Small intestine (tissue), 7 donors: ENCODE measurements around the gene LIM2. TPM values are rescaled to one million over a fixed set of nuclear protein-coding genes. Genes with fewer than 3 reads are reported as not detected.

ENCODE experiments used
- DNase-seq, 2 donors: peaks; one replicate each; pipeline versions ENCODE4 v3.0.0 to v3.0.0-alpha.2; 2013
- FAIRE-seq: peaks from 2 replicates; lab custom pipeline; 2012; peaks lifted over from hg19 to GRCh38; lab: Jason Lieb, UNC
- H3K27ac ChIP-seq, 3 donors: one replicate each; pipeline ENCODE4 v1.5.1; 2013; ENCODE audit warnings: low read length in 2 of 3, mild to moderate bottlenecking in 2 of 3, control low read depth in 1 of 3, inconsistent platforms in 1 of 3, low read depth in 1 of 3, moderate library complexity in 1 of 3
- H3K27me3 ChIP-seq, 3 donors: one replicate each; pipeline ENCODE4 v1.6.1; 2013; ENCODE audit warnings: low read length in 3 of 3, inconsistent platforms in 1 of 3; ENCODE audit not compliant: control insufficient read depth in 3 of 3, insufficient read depth in 3 of 3
- H3K36me3 ChIP-seq, 3 donors: one replicate each; pipeline ENCODE4 v1.6.1; 2013; ENCODE audit warnings: low read length in 3 of 3, inconsistent platforms in 1 of 3, low read depth in 1 of 3, mild to moderate bottlenecking in 1 of 3, moderate library complexity in 1 of 3; ENCODE audit not compliant: control insufficient read depth in 3 of 3, insufficient read depth in 2 of 3
- H3K4me1 ChIP-seq, 3 donors: one replicate each; pipeline ENCODE4 v1.6.1; 2013; ENCODE audit warnings: low read length in 2 of 3, inconsistent platforms in 1 of 3, low read depth in 1 of 3, mild to moderate bottlenecking in 1 of 3, moderate library complexity in 1 of 3; ENCODE audit not compliant: control insufficient read depth in 3 of 3, insufficient read depth in 2 of 3
- H3K4me3 ChIP-seq, 3 donors: one replicate each; pipeline ENCODE4 v1.5.1; 2013; ENCODE audit warnings: low read length in 3 of 3, control low read depth in 1 of 3, inconsistent platforms in 1 of 3, low read depth in 1 of 3, mild to moderate bottlenecking in 1 of 3, moderate library complexity in 1 of 3
- H3K9me3 ChIP-seq, 2 donors: one replicate each; pipeline ENCODE4 v1.6.1; 2013; ENCODE audit warnings: low read depth in 1 of 2, low read length in 1 of 2; ENCODE audit not compliant: control insufficient read depth in 2 of 2, insufficient read depth in 1 of 2
- WGBS, 3 donors: extraction: QIAGEN DNeasy Blood & Tissue Kit; methylation state at CpG; one replicate each; pipeline ENCODE4 v1.1.7; 2013; 5-methylcytosine and 5-hydroxymethylcytosine counted together
- polyA plus RNA-seq, 4 donors: library from polyadenylated mRNA; stranded (reverse) in 3 of 4; unstranded in 1 of 4; fragments of 200-250 nt in 3 of 4; fragments of 120-200 nt in 1 of 4; gene quantifications; one replicate each; pipeline versions ENCODE4 v1.2.1 to v1.2.3, GENCODE V29; 2013
- donor health status: healthy with polysubstance abuse.
- donor health status: control.
- donor health status: control.
- donor health status: Bipolar disorder and iron deficiency.
- donor health status: healthy.

LIM2 gene
- polyA plus RNA-seq, 4 donors, result 0.04 TPM; not detected in 3

DNA sequence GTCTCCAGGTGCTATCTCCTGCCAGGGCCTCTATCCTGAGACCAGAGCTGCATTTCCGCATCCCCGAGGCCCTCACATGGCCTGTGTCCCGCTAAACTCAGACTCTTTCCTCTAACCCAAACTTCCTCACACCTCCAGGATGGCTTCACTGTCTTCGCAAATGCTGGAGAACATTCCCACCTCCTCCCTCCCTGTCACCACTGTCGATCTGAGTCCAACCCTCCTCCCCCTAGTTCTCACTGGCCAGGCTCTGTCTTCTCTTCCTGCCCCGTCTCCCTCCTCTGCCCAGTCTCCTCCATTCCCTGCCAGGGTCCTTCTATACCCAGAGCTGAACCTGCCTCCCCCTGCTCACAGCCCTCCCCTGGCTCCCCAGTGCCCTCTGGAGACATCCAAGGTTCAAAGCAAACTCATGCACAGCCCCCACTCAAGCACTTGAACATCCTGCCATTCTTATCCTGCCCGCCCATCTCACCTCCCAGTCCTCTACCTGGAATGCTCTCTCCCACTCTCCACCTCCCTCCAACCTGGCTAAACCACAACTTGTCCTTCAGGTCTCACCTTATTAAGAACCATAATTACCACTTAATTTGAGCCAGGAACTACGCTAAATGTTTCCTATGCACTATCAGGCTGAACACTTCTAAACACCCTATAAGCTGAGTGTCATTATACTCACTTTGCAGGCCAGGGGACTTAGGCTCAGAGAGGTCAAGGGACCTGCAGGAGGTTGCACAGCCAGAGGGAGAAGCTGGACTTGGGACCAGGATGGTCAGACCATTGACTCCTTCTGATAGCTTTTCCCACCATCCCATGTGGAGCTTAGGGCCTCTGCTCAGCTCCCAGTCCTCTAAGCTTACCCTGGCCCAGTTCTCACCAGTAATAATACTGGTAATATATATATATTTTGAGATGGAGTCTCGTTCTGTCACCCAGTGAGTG lies 44.9 kb downstream of the LIM2 start:
- FAIRE-seq (no peak), DNase-seq (no peak)
- Histone ChIP-seq H3K4me1 (peaks cover 0 to 6% (median 5%) of the 10 kb centered on the region in 3 donors), H3K4me3 (no peak overlapping the region), H3K27me3 (peaks cover 0 to 3% (median 0%) of the 10 kb centered on the region in 3 donors), H3K27ac (no peak overlapping the region), H3K9me3 (no peaks in the 10 kb centered on the region), H3K36me3 (peaks cover 0 to 36% (median 0%) of the 10 kb centered on the region in 3 donors)
- 47 to 56% (median 51%) methylated on average over 9 of the region's 9 CpGs for WGBS, 3 donors

DNA sequence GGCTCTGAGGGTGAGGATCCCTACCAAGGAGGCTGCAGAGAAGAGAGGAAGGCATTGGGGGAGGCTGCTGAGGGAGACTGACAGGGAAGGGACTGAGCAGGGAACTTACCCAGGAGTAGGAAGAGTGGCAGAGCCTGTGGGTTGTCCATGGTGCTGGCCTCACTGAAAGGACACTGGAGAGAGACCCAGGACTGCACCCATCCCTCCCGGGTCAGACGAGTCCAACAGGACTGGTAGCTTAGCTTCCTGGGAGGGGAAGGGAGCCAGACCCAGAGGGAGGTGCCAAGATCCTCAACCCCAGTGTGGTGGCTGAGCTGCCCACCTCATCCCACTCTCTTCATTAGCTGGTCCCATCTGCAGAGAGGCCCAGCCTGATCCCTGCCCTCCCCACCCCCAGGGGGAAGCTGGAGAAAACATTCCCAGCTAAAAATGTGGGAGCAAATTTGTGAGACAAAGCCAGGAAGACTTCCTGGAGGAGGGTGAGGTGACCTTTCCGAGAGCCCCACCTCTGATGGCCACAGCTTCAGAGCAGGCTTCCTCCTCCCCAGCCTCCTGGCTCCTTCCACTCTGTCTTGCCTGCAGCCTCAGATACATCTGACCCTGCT lies 45.7 kb downstream of the LIM2 start, which contains the start of gene VSIG10L:
Gene VSIG10L (minus strand): TSS at position 164 of the 605 bp plus-strand sequence. CDS start 15 bp downstream, at position 149.
- DNase-seq (no peak), FAIRE-seq (no peak)
- 37 to 45% (median 38%) methylated on average over 3 of the region's 3 CpGs for WGBS, 3 donors
- peaks cover 0 to 6% (median 5%) of the 10 kb centered on the region in 3 donors for H3K4me1 ChIP-seq
- H3K4me3 ChIP-seq, result no peak within 1 kb of the TSS
- H3K9me3 ChIP-seq, result no peaks in the 10 kb centered on the region
- peaks cover 0 to 29% (median 0%) of the 10 kb centered on the region in 3 donors for H3K36me3 ChIP-seq
- H3K27me3 ChIP-seq, result peaks cover 0 to 3% (median 0%) of the 10 kb centered on the region in 3 donors
- H3K27ac ChIP-seq, result no peak within 1 kb of the TSS

DNA sequence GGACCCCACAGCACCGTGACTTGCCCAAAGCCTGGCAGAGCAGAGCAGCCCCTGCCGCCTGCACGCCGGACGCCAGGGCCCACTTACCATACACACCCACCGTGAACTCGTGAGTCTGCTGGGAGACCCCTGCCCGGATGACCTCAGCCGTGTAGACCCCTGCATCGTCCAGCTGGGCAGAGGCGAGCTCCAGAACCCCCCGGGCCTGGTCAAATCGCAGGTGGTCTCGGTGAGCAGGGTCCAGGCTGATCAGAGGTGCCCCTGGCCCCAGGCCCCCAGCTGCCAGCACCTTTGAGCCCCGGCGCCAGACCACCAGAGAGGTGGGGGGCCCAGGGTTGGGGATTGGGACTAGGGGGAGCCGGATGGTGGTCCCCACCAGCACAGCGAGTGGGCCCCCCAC lies 46.7 kb downstream of the LIM2 start:
- H3K9me3 ChIP-seq, result no peaks in the 10 kb centered on the region
- DNase-seq, result no peak
- H3K27ac ChIP-seq, result no peak overlapping the region
- H3K4me1 ChIP-seq, result peaks cover 0 to 6% (median 5%) of the 10 kb centered on the region in 3 donors
- 89 to 94% (median 93%) methylated on average over 18 of the region's 18 CpGs for WGBS, 3 donors
- no peak overlapping the region for H3K4me3 ChIP-seq
- FAIRE-seq, result no peak
- peaks cover 0 to 3% (median 0%) of the 10 kb centered on the region in 3 donors for H3K27me3 ChIP-seq
- peaks cover 0 to 20% (median 0%) of the 10 kb centered on the region in 3 donors for H3K36me3 ChIP-seq

DNA sequence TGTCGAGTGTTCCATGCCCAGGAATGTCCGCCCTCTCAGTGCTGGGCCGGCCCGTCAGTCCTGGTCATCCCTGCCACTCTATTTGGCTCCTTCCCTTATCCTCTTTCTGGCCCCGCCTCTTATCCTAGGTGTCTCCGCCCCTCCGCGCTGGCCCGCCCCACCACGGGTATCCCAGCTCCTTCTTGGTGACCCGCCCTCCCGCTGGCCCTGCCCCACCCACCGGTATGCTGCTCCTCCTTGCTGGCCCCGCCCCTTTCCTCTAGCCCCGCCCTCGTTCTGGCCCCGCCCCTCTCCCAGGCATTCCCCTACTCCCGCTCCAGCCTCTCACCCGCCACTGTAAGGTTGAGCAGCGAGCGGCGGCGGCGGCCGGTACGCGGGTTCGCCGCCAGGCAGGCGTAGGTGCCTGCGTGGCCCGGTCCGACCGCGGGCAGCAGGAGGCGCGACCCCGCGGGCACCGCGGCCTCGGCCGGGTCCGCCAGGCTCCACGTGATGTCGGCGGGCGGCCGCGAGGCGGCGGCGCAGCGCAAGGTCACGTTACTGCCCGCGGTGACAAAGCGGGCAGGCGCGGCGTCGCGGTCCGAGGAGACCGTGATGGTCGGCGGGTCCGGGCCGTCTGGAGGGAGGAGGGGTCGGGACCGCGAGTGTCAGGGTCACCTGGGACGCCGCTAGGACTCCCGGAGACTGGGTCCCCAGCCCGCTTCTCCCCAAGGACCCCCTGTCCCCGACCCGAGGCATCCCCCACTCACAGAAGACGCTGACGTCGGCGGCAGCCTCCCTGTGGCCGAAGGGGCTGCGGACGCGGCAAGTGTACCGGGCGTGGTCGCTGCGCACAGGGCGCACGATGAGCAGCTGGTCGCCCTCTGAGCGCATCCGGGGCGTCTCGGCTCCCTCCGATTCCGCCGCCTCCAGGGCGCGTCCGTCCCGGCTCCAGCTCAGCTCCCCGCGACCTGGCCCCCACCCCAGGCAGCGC lies 47.8 kb downstream of the LIM2 start:
- FAIRE-seq (no peak), DNase-seq (peak; percentile 98)
- peak overlapping the region; percentile 71 to 84 (median 73) for H3K27ac ChIP-seq

DNA sequence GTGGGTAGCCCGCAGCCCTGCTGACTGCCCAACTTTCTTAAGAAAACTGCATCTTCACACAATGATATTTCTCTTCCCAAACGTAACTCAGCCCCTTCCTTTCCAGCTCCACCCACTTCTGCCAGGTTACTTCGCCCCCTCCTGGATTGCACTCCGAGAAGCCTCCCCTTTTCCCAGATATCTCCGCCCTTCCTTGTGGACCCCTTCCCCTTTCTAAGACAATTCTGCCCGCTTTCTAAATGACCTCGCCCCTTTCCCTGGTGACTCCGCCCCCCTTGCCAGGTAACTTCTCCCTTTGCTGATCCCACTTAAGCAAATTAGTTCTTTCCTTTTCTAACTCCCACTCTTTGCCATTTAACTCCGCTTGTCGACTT lies 48.5 kb downstream of the LIM2 start:
- Histone ChIP-seq H3K36me3 (peaks cover 0 to 5% (median 0%) of the 10 kb centered on the region in 3 donors), H3K4me1 (peaks cover 0 to 6% (median 5%) of the 10 kb centered on the region in 3 donors), H3K9me3 (no peaks in the 10 kb centered on the region), H3K4me3 (peak overlapping the region; percentile 52 to 71 (median 55)), H3K27me3 (peaks cover 0 to 3% (median 0%) of the 10 kb centered on the region in 3 donors), H3K27ac (peak overlapping the region; percentile 71 to 73 (median 73))
- no peak for FAIRE-seq
- WGBS, 3 donors, result 0 to 2% (median 0%) methylated on average over 10 of the region's 10 CpGs
- no peak for DNase-seq

More for the DNA sequence above, 47.8 kb downstream of the LIM2 start:
- Histone ChIP-seq H3K9me3 (no peaks in the 10 kb centered on the region), H3K4me1 (peaks cover 0 to 6% (median 5%) of the 10 kb centered on the region in 3 donors), H3K36me3 (peaks cover 0 to 9% (median 0%) of the 10 kb centered on the region in 3 donors), H3K4me3 (peak overlapping the region; percentile 33 to 71 (median 52)), H3K27me3 (peaks cover 0 to 3% (median 0%) of the 10 kb centered on the region in 3 donors)
- 1 to 2% (median 1%) methylated on average over 78 to 107 of the region's 107 CpGs for WGBS, 3 donors

DNA sequence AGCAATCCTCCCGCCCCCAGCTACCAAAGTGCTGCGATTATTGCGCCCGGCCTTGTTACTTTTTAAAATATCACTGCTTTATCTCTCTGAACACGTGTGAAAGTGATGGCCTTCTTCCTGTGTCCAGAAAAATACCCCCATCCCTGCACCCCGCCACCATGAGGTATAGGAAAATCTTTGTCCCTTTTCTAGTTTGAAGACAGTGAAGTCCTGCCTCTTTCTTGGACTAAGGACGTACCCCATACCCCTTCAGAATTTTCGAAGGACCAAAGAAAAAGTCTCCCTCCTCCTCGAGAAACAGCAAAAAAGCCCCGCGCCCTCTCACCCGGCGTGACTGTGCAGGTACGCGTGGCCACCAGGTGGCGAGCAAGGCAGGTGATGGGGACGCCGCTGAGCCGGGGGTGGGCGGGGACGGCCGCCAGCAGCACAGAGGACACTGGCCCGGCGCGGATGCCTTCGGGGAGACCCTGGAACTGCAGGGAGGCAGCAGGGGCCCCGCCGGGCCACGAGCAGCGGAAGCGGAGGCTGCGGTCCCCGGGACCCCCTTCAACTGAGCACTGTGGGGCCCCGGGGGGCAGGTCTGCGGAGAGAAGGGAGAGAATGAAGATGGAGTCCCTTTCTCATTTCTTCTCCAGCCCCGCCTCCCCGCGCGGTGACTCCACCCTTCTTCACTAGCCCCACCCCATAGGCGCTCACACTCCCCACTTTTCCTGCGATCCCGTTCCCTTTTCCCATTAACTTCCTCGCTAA lies 49.0 kb downstream of the LIM2 start:
- Histone ChIP-seq H3K9me3 (no peaks in the 10 kb centered on the region), H3K27me3 (peaks cover 0 to 3% (median 0%) of the 10 kb centered on the region in 3 donors), H3K4me1 (peaks cover 0 to 6% (median 5%) of the 10 kb centered on the region in 3 donors), H3K4me3 (peak overlapping the region; percentile 52 to 71 (median 55)), H3K36me3 (peaks cover 0 to under 1% (median 0%) of the 10 kb centered on the region in 3 donors), H3K27ac (peak overlapping the region; percentile 71 to 73 (median 73))
- FAIRE-seq (no peak), DNase-seq (peak; percentile 86 to 95)
- 2 to 4% (median 4%) methylated on average over 29 to 43 of the region's 43 CpGs for WGBS, 3 donors

- DNase-seq (no peak), FAIRE-seq (no peak)
- H3K4me1 ChIP-seq, result peaks cover 0 to 6% (median 5%) of the 10 kb centered on the region in 3 donors
- H3K27me3 ChIP-seq, result peaks cover 0 to 3% (median 0%) of the 10 kb centered on the region in 3 donors
- no peak overlapping the region for H3K27ac ChIP-seq
- no peak overlapping the region for H3K4me3 ChIP-seq
- no peaks in the 10 kb centered on the region for H3K36me3 ChIP-seq
- WGBS, 3 donors, result 80 to 89% (median 87%) methylated on average over 15 to 19 of the region's 19 CpGs
- H3K9me3 ChIP-seq, result no peaks in the 10 kb centered on the region
These were observed 49.8 kb downstream of the LIM2 start for GRCh38 chr19:51337861-51338562.
